Glutamatergic neuron (in vitro differentiated cells): ENCODE measurements around the gene ZSCAN18. TPM values are rescaled to one million over a fixed set of nuclear protein-coding genes. Genes with fewer than 3 reads are reported as not detected.

Experiments used
- DNase-seq: peaks from one replicate; pipeline ENCODE4 v3.0.0; 2022
- H3K27ac Mint-ChIP-seq: one replicate; pipeline ENCODE4 v1.8.0; 2020; ENCODE audit warnings: mild to moderate bottlenecking, mixed read lengths, inconsistent platforms; ENCODE audit not compliant: unreplicated experiment
- H3K27me3 Mint-ChIP-seq: one replicate; pipeline ENCODE4 v1.8.0; 2020; ENCODE audit warnings: mild to moderate bottlenecking, moderate library complexity, mixed read lengths, inconsistent platforms; ENCODE audit not compliant: unreplicated experiment
- H3K36me3 Mint-ChIP-seq: one replicate; pipeline ENCODE4 v1.8.0; 2020; ENCODE audit warnings: mild to moderate bottlenecking, mixed read lengths, inconsistent platforms; ENCODE audit not compliant: unreplicated experiment
- H3K4me1 Mint-ChIP-seq: one replicate; pipeline ENCODE4 v1.8.0; 2020; ENCODE audit warnings: mild to moderate bottlenecking, low read depth, mixed read lengths, inconsistent platforms; ENCODE audit not compliant: unreplicated experiment
- H3K4me3 Mint-ChIP-seq: one replicate; pipeline ENCODE4 v1.8.0; 2020; ENCODE audit warnings: mild to moderate bottlenecking, mixed read lengths, inconsistent platforms; ENCODE audit not compliant: unreplicated experiment
- H3K9me3 Mint-ChIP-seq: one replicate; pipeline ENCODE4 v1.8.0; 2020; ENCODE audit warnings: mild to moderate bottlenecking, moderate library complexity, mixed read lengths, inconsistent platforms; ENCODE audit not compliant: unreplicated experiment
- CTCF ChIP-seq: fragments of 200-600 bp; sonication (generic); IDR thresholded peaks from one replicate; pipeline ENCODE4 v1.5.0; 2021; ENCODE audit not compliant: partially characterized antibody, unreplicated experiment
- total RNA-seq: library from RNA; stranded (reverse); fragmentation: NEBNext Ultra II Directional; extraction: Animal tissue kit (Norgen Biotek cat#: 25700); gene quantifications from one replicate; pipeline ENCODE4 v1.2.1, GENCODE V29; 2021; ENCODE audit not compliant: unreplicated experiment

The ZSCAN18 gene
- total RNA-seq, 1 donor from 2014 or later: 66.7 TPM

DNA sequence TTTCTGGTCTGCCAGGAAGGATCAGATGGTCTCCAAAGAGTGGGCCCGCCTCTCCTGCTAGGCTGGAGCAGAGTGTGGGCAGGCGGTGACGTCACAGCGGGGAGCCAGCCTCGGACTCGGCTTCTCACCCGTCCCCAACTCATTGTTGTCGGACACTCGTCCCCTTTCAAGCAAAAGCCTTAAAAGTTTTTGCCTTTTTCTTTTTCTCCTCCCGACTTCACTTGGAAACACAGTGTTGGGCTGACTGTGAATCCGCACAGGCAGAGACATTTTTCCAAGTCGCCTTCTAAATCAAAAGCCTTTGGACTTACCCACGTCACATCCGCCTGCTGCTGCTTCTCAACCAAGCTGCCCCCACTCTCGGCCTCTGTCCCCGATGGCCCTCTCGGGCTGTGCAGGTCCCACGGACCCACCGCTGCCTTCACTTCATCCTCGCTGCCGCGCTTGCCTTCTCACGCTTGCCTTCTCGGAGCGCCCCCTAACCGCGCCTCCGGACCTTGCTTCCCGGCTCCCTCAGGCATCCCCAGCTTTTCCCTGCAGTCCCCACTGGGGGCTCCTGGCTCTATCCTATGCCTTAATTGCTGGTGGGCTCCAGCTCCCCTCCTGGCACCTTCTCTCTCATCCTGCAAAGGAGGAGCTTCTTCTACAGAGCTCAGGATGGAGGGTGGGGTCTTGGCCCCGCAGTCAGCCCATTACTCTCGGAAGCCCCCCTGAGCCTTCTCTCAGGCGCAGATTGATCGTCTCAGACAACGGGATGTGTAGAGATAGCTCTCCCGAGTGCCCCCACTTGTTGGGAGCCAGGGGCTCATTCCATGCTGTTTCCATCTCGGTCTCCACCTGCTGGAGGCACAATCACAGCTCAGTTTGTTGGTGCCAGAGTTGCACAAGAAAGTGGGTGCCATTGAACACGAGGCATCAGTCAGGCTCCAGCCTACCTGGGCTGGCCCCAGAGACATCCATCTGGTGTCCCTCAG is 42.8 kb downstream of the ZSCAN18 start:
- peaks cover 16% of the 10 kb centered on the region for H3K27me3 Mint-ChIP-seq
- peak overlapping the region; percentile 82 for H3K4me3 Mint-ChIP-seq
- H3K27ac Mint-ChIP-seq: peak overlapping the region; percentile 43
- H3K4me1 Mint-ChIP-seq: peaks cover 5% of the 10 kb centered on the region
- H3K9me3 Mint-ChIP-seq: peaks cover 41% of the 10 kb centered on the region
- peak; percentile 45 for DNase-seq
- peaks cover 34% of the 10 kb centered on the region for H3K36me3 Mint-ChIP-seq
- TF ChIP-seq CTCF: no peak

DNA sequence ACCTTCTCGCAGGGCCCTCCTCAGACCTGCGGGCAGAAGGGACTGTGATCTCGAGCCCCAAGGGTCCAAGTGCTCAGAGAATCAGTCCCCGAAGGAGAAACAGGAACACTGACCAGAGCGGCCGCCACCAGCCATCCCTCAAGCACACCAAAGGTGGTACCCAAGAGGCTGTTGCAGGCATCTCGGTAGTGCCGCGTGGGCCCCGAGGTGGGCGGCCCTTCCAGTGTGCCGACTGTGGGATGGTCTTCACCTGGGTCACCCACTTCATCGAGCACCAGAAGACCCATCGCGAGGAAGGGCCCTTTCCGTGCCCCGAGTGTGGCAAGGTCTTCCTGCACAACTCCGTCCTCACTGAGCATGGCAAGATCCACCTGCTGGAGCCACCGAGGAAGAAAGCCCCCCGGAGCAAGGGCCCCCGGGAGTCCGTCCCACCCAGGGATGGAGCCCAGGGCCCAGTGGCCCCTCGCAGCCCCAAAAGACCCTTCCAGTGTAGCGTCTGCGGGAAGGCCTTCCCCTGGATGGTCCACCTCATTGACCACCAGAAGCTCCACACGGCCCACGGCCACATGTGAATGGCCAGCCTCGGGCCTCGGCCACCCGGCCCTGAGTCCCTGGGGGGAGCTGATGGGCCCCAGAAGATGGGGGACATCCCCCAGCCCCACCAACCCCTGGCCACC is 44.4 kb downstream of the ZSCAN18 start:
- Mint-ChIP-seq H3K4me3 (no peak overlapping the region), H3K27ac (no peak overlapping the region), H3K9me3 (peaks cover 41% of the 10 kb centered on the region), H3K27me3 (peaks cover 13% of the 10 kb centered on the region), H3K36me3 (peaks cover 38% of the 10 kb centered on the region), H3K4me1 (peaks cover 1% of the 10 kb centered on the region)
- TF ChIP-seq CTCF: no peak
- no peak for DNase-seq

GRCh38 chr19:58052256-58052655 is 45.8 kb downstream of the ZSCAN18 start:
- no peak for TF ChIP-seq CTCF
- H3K9me3 Mint-ChIP-seq: peaks cover 37% of the 10 kb centered on the region
- no peak overlapping the region for H3K27ac Mint-ChIP-seq
- H3K4me3 Mint-ChIP-seq: no peak overlapping the region
- peaks cover 9% of the 10 kb centered on the region for H3K27me3 Mint-ChIP-seq
- DNase-seq: no peak
- no peaks in the 10 kb centered on the region for H3K4me1 Mint-ChIP-seq
- H3K36me3 Mint-ChIP-seq: peaks cover 33% of the 10 kb centered on the region

GRCh38 chr19:58047672-58048071 is 50.4 kb downstream of the ZSCAN18 start:
- no peak for DNase-seq
- Mint-ChIP-seq H3K4me1 (no peaks in the 10 kb centered on the region), H3K36me3 (peaks cover 24% of the 10 kb centered on the region), H3K4me3 (no peak overlapping the region), H3K9me3 (peaks cover 37% of the 10 kb centered on the region), H3K27me3 (peaks cover 8% of the 10 kb centered on the region), H3K27ac (no peak overlapping the region)
- no peak for TF ChIP-seq CTCF
